HEK293T (cell line): ENCODE measurements around the gene CTXND1.

Source experiments
- CTCF ChIA-PET: fragments of 350-600 bp; formaldehyde crosslinking; extraction: SDS; loops from one replicate; lab custom pipeline; 2021; ENCODE audit warnings: antibody characterized with exemption, inconsistent platforms; lab: Yijun Ruan, JAX
- POLR2A ChIA-PET: fragments of 350-600 bp; formaldehyde crosslinking; extraction: SDS; loops from one replicate; lab custom pipeline; 2020; ENCODE audit warnings: antibody characterized with exemption, inconsistent platforms; lab: Yijun Ruan, JAX
- DNase-seq: peaks from one replicate; pipeline ENCODE4 v3.0.0; 2012; ENCODE audit warnings: mixed read lengths; ENCODE audit errors: extremely low spot score
- ARNT ChIP-seq: fragments of 450-650 bp; IDR thresholded peaks from 2 replicates; pipeline ENCODE4 v1.6.1; 2017; ENCODE audit warnings: mild to moderate bottlenecking
- BHLHE40 ChIP-seq: fragments of 450-650 bp; IDR thresholded peaks from 2 replicates; pipeline ENCODE4 v1.6.1; 2016; ENCODE audit warnings: mild to moderate bottlenecking, moderate library complexity, borderline replicate concordance
- CTBP1 ChIP-seq: fragments of 450-650 bp; IDR thresholded peaks from 2 replicates; pipeline ENCODE4 v1.6.1; 2016; ENCODE audit warnings: borderline replicate concordance
- ELF4 ChIP-seq: fragments of 450-650 bp; IDR thresholded peaks from 2 replicates; pipeline ENCODE4 v1.6.1; 2017; ENCODE audit warnings: antibody characterized with exemption
- FOXA1 ChIP-seq: fragments of 450-650 bp; IDR thresholded peaks from 2 replicates; pipeline ENCODE4 v1.6.1; 2016; ENCODE audit warnings: mild to moderate bottlenecking
- FOXK2 ChIP-seq: fragments of 450-650 bp; IDR thresholded peaks from 2 replicates; pipeline ENCODE4 v1.6.1; 2016; ENCODE audit warnings: mild to moderate bottlenecking
- FOXM1 ChIP-seq: fragments of 450-650 bp; IDR thresholded peaks from 2 replicates; pipeline ENCODE4 v1.6.1; 2017; ENCODE audit warnings: mild to moderate bottlenecking, borderline replicate concordance
- HDGF ChIP-seq: fragments of 450-650 bp; IDR thresholded peaks from 2 replicates; pipeline ENCODE4 v1.6.1; 2017; ENCODE audit warnings: antibody characterized with exemption, borderline replicate concordance
- L3MBTL2 ChIP-seq: fragments of 450-650 bp; conservative IDR thresholded peaks from 2 replicates; pipeline ENCODE4 v1.6.1; 2016; ENCODE audit warnings: mild to moderate bottlenecking
- LEF1 ChIP-seq: fragments of 450-650 bp; IDR thresholded peaks from 2 replicates; pipeline ENCODE4 v1.6.1; 2017; ENCODE audit warnings: mild to moderate bottlenecking, borderline replicate concordance
- NFRKB ChIP-seq: fragments of 450-650 bp; IDR thresholded peaks from 2 replicates; pipeline ENCODE4 v1.6.1; 2016; ENCODE audit warnings: mild to moderate bottlenecking, moderate library complexity
- PKNOX1 ChIP-seq: fragments of 450-650 bp; IDR thresholded peaks from 2 replicates; pipeline ENCODE4 v1.6.1; 2016
- SP1 ChIP-seq: fragments of 450-650 bp; IDR thresholded peaks from 2 replicates; pipeline ENCODE4 v1.6.1; 2017
- SUZ12 ChIP-seq: fragments of 450-650 bp; IDR thresholded peaks from 2 replicates; pipeline ENCODE4 v1.6.1; 2016; ENCODE audit warnings: mild to moderate bottlenecking
- TARDBP ChIP-seq: fragments of 450-650 bp; IDR thresholded peaks from 2 replicates; pipeline ENCODE4 v1.6.1; 2016
- ZNF384 ChIP-seq: fragments of 450-650 bp; IDR thresholded peaks from 2 replicates; pipeline ENCODE4 v1.6.1; 2016

Gene CTXND1

DNA sequence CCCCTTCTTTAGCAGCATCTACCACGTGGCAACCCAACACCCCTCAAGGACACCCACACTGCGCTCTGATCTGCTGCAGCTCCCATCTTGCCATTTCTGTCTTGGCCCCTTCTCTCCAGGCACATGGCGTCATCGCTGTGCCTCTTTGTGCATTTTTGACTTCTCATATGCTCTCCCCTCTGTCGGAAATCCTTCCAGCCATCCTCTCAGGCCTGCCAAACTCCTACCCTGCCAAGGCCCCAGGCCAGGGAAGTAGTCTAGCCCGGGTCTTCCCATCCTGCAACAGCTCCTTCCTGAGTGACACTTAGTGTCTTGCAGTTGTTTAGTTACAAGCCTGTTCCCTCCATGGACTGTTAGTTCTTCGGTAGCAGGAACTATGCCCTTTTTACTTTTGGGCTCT is 34.0 kb upstream of the CTXND1 start:
- ChIA-PET CTCF (interaction anchor here (0.6 kb wide), 1 partner anchor 315 kb away, joined by 7 read pairs; no protein-coding TSS in a partner anchor), POLR2A (no interaction called here)
- TF ChIP-seq NFRKB (no peak), LEF1 (no peak), PKNOX1 (no peak), BHLHE40 (no peak), SUZ12 (no peak), ARNT (no peak), SP1 (no peak), FOXM1 (no peak), FOXA1 (no peak), TARDBP (no peak), CTBP1 (no peak), L3MBTL2 (no peak)
- DNase-seq: no peak

DNA sequence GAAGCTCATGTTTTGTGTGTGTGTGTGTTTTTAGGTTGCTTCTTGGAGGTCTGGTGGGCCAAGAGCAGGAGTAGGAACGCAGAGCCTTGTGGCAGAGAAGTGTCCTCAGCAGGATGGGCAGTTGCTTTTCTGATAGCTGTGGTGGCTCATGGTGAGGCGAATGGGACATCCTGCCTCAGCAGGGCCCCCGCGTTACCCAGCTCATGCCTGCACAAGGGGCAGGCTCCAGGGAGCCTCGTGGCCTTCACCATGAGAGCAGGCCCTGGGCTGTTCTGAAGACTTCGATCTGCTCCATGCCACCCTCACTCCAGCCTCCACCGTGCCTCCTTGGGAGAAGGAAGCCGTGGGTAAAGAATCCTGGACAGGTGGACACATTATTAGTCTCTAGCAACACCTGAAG is 33.4 kb upstream of the CTXND1 start:
- POLR2A ChIA-PET: no interaction called here
- DNase-seq: no peak
- no peak for TF ChIP-seq PKNOX1
- TF ChIP-seq FOXM1: no peak
- TF ChIP-seq CTBP1: no peak
- no peak for TF ChIP-seq ELF4
- TF ChIP-seq ARNT: no peak
- TF ChIP-seq L3MBTL2: no peak
- TF ChIP-seq LEF1: no peak
- TF ChIP-seq FOXA1: no peak
- TF ChIP-seq ZNF384: no peak
- TF ChIP-seq NFRKB: no peak
- TF ChIP-seq SP1: no peak
- no peak for TF ChIP-seq FOXK2
- CTCF ChIA-PET: no interaction called here

DNA sequence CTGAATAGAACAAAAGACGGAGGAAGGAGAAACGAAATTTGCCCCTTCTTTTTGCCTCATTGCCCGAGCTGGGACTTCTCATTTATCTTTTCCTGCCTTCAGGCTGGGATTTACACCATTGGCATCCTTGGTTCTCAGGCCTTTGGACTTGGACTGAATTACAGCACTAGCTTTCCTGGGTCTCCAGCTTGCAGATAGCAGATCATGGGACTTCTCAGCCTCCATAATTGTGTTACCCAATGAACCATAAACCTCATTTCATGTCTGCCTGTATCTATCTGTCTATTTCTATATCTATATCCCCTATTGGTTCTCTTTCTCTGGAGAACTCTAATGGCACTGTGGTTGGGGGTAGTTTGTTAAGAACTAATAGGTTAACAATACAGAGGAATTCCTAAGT is 31.5 kb upstream of the CTXND1 start:
- no peak for DNase-seq
- CTCF ChIA-PET: interaction anchor here (0.7 kb wide), 1 partner anchor 484 kb away, joined by 9 read pairs; no protein-coding TSS in a partner anchor
- TF ChIP-seq FOXA1 (no peak), BHLHE40 (no peak), L3MBTL2 (no peak), HDGF (no peak), ZNF384 (no peak), SP1 (no peak), PKNOX1 (no peak), LEF1 (no peak)
- POLR2A ChIA-PET: no interaction called here

DNA sequence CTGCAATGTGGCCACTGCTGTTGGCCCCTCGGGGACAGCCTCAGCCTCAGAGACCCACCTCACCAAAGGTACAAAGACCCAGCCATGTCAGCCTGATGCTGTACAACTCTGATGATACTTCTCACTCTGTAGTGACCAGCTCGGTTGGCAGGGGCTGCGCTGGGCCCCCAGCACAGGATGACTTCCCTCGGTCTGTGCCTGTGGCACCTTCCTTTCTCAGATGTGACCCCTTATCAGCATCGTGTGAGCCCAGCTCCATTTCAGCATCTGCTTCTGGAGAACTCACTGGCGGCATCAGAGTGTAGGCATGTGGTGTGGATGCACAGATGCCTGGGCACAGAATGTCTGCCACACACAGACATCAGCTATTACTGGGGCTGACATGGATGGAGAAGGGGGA is 25.1 kb upstream of the CTXND1 start:
- no peak for TF ChIP-seq HDGF
- TF ChIP-seq ELF4: no peak
- TF ChIP-seq PKNOX1: no peak
- TF ChIP-seq CTBP1: no peak
- TF ChIP-seq L3MBTL2: no peak
- no peak for TF ChIP-seq ZNF384
- TF ChIP-seq SUZ12: no peak
- no peak for TF ChIP-seq FOXA1
- no peak for TF ChIP-seq TARDBP
- no peak for TF ChIP-seq LEF1
- TF ChIP-seq FOXK2: no peak
- no peak for TF ChIP-seq ARNT
- TF ChIP-seq BHLHE40: no peak
- no peak for TF ChIP-seq FOXM1
- TF ChIP-seq NFRKB: no peak
- TF ChIP-seq SP1: no peak
- DNase-seq: no peak
- POLR2A ChIA-PET: no interaction called here
- CTCF ChIA-PET: no interaction called here

GRCh38 chr15:80275961-80276360 is 23.9 kb upstream of the CTXND1 start:
- ChIA-PET POLR2A (no interaction called here), CTCF (no interaction called here)
- TF ChIP-seq LEF1 (no peak), BHLHE40 (no peak), HDGF (no peak), TARDBP (no peak), SUZ12 (no peak), SP1 (no peak), L3MBTL2 (no peak), ZNF384 (no peak), FOXK2 (no peak), ELF4 (no peak), NFRKB (no peak), ARNT (no peak), PKNOX1 (no peak), CTBP1 (no peak), FOXA1 (no peak), FOXM1 (no peak)
- no peak for DNase-seq
